SK-MEL-5 (cell line): ENCODE measurements around the gene STPG1. TPM values are rescaled to one million over a fixed set of nuclear protein-coding genes. Genes with fewer than 3 reads are reported as not detected.

ENCODE experiments used
- DNase-seq: peaks from one replicate; pipeline ENCODE4 v3.0.0-alpha.2; 2016; ENCODE audit warnings: low read depth, low spot score
- in situ Hi-C: cut with HindIII; loops from 2 replicates; pipeline ENCODE4 v1.10.0; 2016; ENCODE audit warnings: low sequenced_read_pairs, high pct_unique_total_duplicates, low pct_unique_long_range_greater_than_20kb
- total RNA-seq: library from RNA; depleted of rRNA; stranded (reverse); fragments of >200 nt; shearing (Covaris generic); gene quantifications from 2 replicates; pipeline ENCODE4 v1.2.3, GENCODE V29; 2014

STPG1 gene
- total RNA-seq, 1 experiment from 2014 or later: 5.5 TPM

GRCh38 chr1:24339996-24340395 is 73.6 kb downstream of the STPG1 start:
- no peak for DNase-seq
- in situ Hi-C loops: no loop called here

GRCh38 chr1:24338447-24338846 is 75.1 kb downstream of the STPG1 start:
- in situ Hi-C loops: no loop called here
- no peak for DNase-seq

- DNase-seq: no peak
- in situ Hi-C loops: no loop called here
Measured at GRCh38 chr1:24337455-24337854, 76.1 kb downstream of the STPG1 start.

GRCh38 chr1:24336075-24336474 is 77.5 kb downstream of the STPG1 start:
- no peak for DNase-seq

GRCh38 chr1:24331961-24332673 is 81.5 kb downstream of the STPG1 start:
- DNase-seq: no peak
- in situ Hi-C loops: no loop called here

More at GRCh38 chr1:24336075-24336474, 77.5 kb downstream of the STPG1 start:
- in situ Hi-C loops: no loop called here

GRCh38 chr1:24329797-24330543 is 83.6 kb downstream of the STPG1 start:
- DNase-seq: no peak
- in situ Hi-C loops: no loop called here

GRCh38 chr1:24329331-24329730 is 84.3 kb downstream of the STPG1 start:
- in situ Hi-C loops: no loop called here
- no peak for DNase-seq

- in situ Hi-C loops: no loop called here
- DNase-seq: no peak
Measured at GRCh38 chr1:24327891-24328290, 85.7 kb downstream of the STPG1 start.

- DNase-seq: no peak
- in situ Hi-C loops: no loop called here
Measured at GRCh38 chr1:24327486-24327885, 86.1 kb downstream of the STPG1 start.

- no peak for DNase-seq
- in situ Hi-C loops: no loop called here
Measured at GRCh38 chr1:24325587-24326449, 87.8 kb downstream of the STPG1 start.

GRCh38 chr1:24324903-24325302 is 88.7 kb downstream of the STPG1 start:
- DNase-seq: no peak
- in situ Hi-C loops: no loop called here

- in situ Hi-C loops: no loop called here
- no peak for DNase-seq
Measured at GRCh38 chr1:24323281-24323680, 90.3 kb downstream of the STPG1 start.

- in situ Hi-C loops: no loop called here
- DNase-seq: no peak
Measured at GRCh38 chr1:24322470-24323177, 91.0 kb downstream of the STPG1 start.

- peak; percentile 94 for DNase-seq
- in situ Hi-C loops: no loop called here
Measured at GRCh38 chr1:24321697-24322469, 91.7 kb downstream of the STPG1 start.

- in situ Hi-C loops: no loop called here
- no peak for DNase-seq
Measured at GRCh38 chr1:24321126-24321525, 92.5 kb downstream of the STPG1 start.

GRCh38 chr1:24319962-24320361 is 93.6 kb downstream of the STPG1 start:
- in situ Hi-C loops: no loop called here
- no peak for DNase-seq

GRCh38 chr1:24319312-24319863 is 94.2 kb downstream of the STPG1 start, which contains the start of gene GRHL3:
Gene GRHL3, plus strand, starts transcription at chr1:24319357. Its CDS starts 195 bp downstream, at chr1:24319552.
- DNase-seq: no peak
- in situ Hi-C loops: no loop called here
